ENCODE results near the gene KCNF1.

GRCh38 chr2:10906926-10907625 is 4.7 kb upstream of the KCNF1 start:
- TF ChIP-seq POLR2A (IDR thresholded peaks at IDR 0.05; ENCODE audit: borderline replicate concordance, extremely low read depth, insufficient read depth, insufficient read length) (no peak), SIN3A (IDR thresholded peaks at IDR 0.05; ENCODE audit: low read depth) (no peak), CEBPB (IDR thresholded peaks at IDR 0.05; ENCODE audit: low read depth) (no peak)
- TF ChIP-seq, protein P1, sequence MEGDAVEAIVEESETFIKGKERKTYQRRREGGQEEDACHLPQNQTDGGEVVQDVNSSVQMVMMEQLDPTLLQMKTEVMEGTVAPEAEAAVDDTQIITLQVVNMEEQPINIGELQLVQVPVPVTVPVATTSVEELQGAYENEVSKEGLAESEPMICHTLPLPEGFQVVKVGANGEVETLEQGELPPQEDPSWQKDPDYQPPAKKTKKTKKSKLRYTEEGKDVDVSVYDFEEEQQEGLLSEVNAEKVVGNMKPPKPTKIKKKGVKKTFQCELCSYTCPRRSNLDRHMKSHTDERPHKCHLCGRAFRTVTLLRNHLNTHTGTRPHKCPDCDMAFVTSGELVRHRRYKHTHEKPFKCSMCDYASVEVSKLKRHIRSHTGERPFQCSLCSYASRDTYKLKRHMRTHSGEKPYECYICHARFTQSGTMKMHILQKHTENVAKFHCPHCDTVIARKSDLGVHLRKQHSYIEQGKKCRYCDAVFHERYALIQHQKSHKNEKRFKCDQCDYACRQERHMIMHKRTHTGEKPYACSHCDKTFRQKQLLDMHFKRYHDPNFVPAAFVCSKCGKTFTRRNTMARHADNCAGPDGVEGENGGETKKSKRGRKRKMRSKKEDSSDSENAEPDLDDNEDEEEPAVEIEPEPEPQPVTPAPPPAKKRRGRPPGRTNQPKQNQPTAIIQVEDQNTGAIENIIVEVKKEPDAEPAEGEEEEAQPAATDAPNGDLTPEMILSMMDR (IDR thresholded peaks at IDR 0.05 in 2 of 3, conservative IDR thresholded peaks at IDR 0.05 in 1 of 3; ENCODE audit: borderline replicate concordance in 1 of 3, insufficient read depth in 1 of 3, low read depth in 2 of 3, low read length in 2 of 3) = no peak

All from HCT116 (cell line).